GM12864 (cell line): ENCODE measurements around the gene CCHCR1.
"Not testable (repeated sequence)": the region's sequence is repeated elsewhere in the genome, so short reads cannot be mapped to it uniquely, and the experiment has no call there.

Experiments used
- DNase-seq: peaks from one replicate; pipeline ENCODE4 v3.0.0-alpha.2; 2011; ENCODE audit warnings: low read depth
- H3K4me3 ChIP-seq: 2 replicates; pipeline ENCODE4 v1.5.1; 2011; ENCODE audit warnings: mild to moderate bottlenecking, low read depth, low read length, control low read depth
- CTCF ChIP-seq: IDR thresholded peaks from 2 replicates; pipeline ENCODE4 v1.5.1; 2011; ENCODE audit warnings: low read depth, mild to moderate bottlenecking, moderate library complexity, low read length, control low read depth, inconsistent platforms; ENCODE audit errors: missing control alignments

CCHCR1 gene

GRCh38 chr6:31170987-31171671, 13.5 kb upstream of the CCHCR1 start:
- TF ChIP-seq CTCF, result no peak
- DNase-seq, result no peak
- H3K4me3 ChIP-seq, result no peak overlapping the region

DNA sequence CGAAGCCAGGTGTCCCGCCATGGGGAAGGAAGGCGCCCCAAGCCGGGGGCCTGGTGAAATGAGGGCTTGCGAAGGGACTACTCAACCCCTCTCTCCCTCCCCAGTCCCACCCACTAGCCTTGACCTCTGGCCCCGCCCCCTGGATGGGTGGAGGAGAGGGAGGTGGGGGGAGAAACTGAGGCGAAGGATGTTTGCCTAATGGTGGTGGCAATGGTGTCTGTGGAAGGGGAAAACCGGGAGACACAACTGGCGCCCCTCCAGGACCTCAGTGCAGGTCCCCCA, 12.9 kb upstream of the CCHCR1 start, which contains the start of gene POU5F1:
TSS of gene POU5F1 (minus strand) at position 83 of the 282 bp plus-strand sequence. CDS start at position 21, 62 bp downstream.
- H3K4me3 ChIP-seq, result no peak within 1 kb of the TSS
- no peak for DNase-seq
- TF ChIP-seq CTCF, result no peak

DNA sequence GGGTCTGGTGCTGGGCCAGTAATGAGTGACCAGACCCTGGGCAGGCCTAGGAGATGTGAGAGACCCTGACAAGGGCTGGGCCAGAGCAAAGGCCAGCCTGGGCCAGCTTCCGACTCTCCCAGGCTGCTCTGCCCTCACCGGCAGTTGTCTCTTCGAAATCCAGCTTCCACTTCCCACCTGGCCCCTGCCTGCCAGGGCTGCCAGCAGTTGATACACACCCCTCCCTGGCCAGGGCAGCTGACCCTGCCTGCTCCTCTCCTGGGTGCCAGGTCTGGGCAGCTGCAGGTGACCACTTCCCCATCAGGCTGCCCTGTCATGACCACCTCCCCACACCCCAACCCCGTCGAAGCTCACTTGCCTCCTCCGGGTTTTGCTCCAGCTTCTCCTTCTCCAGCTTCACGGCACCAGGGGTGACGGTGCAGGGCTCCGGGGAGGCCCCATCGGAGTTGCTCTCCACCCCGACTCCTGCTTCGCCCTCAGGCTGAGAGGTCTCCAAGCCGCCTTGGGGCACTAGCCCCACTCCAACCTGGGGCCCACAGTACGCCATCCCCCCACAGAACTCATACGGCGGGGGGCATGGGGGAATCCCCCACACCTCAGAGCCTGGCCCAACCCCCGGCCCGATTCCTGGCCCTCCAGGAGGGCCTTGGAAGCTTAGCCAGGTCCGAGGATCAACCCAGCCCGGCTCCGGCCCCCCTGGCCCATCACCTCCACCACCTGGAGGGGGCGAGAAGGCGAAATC, 12.4 kb upstream of the CCHCR1 start:
- DNase-seq, H3K4me3 ChIP-seq: not testable (repeated sequence)

DNA sequence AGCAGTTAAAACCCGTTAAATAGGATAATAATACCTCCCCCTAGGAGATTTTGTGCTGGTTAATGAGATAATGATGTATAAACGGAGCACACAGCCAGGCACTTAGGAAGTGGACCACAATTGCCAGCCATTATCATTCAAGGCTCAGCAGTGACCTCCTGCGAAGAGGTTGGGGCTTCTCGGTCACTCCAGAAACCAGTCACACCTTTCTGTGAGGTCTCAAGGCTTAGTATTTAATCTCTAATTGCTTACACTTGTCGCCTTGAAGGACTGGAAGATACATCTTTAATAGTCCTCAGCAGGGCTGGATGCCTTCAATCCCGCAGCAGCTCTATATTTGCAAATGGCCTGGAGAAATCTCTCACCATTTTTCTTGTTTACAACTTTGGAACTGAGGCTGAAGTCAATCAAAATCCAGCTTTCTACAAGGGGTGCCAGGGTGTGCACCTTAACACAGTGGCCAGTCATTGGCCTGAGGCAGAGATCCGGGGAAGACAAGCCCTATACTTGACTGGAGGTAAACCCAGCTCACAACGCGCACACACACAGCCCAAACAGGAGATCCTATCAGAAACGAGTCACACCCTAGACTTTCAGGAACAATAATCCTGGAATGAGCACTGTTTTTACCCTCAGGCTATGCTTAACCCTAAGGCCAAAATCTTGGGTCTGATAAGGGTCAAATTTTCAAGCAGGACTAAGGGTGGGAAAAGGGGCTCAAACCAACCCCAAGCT, 11.7 kb upstream of the CCHCR1 start:
- no peak overlapping the region for H3K4me3 ChIP-seq
- no peak for DNase-seq
- TF ChIP-seq CTCF, result no peak

GRCh38 chr6:31168606-31169005, 11.0 kb upstream of the CCHCR1 start:
- H3K4me3 ChIP-seq, result no peak overlapping the region
- no peak for DNase-seq
- no peak for TF ChIP-seq CTCF

- no peak for TF ChIP-seq CTCF
- no peak overlapping the region for H3K4me3 ChIP-seq
- no peak for DNase-seq
These were observed 8.4 kb upstream of the CCHCR1 start for GRCh38 chr6:31165986-31166385.

DNA sequence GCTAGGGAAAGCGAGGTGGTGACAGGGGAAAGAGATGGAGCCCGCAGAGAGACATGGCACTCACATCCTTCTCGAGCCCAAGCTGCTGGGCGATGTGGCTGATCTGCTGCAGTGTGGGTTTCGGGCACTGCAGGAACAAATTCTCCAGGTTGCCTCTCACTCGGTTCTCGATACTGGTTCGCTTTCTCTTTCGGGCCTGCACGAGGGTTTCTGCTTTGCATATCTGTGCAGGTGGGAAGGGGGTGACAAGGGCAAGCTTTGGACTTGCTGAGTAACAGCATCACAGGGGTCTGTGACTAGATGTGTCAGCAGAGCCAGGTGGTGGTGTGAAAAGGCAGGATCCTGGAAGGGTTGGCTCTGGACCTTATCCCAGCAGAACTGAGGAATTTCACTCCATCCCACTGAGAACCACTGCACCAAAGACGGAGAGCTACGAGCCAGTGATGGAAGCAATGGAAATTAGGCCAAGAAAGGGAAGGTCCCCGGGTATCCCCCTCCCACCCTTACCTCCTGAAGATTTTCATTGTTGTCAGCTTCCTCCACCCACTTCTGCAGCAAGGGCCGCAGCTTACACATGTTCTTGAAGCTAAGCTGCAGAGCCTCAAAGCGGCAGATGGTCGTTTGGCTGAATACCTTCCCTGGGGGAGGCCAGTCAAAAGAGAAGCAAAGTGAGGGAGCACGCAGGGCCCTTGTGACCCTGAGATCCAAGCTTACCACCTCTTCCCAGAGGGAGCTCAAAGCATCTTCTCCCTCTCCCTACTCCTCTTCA, 7.6 kb upstream of the CCHCR1 start:
- H3K4me3 ChIP-seq, result peak overlapping the region; percentile 36
- peak; percentile 68 for DNase-seq

- DNase-seq, result not testable (repeated sequence)
- H3K4me3 ChIP-seq, result peak overlapping the region; percentile 36
These were observed 7.0 kb upstream of the CCHCR1 start for GRCh38 chr6:31164475-31165063.
